Activated CD4-positive, alpha-beta T cell treated with anti-CD3 and anti-CD28 coated beads, Interleukin-2, amount 50 U/mL, for 24 hours (primary cell): Measurements from ENCODE around the gene PCBP4.

Source experiments
- DNase-seq, 2 donors: peaks; one replicate each; pipeline ENCODE4 v3.0.0-alpha.2; 2020; ENCODE audit warnings: low read depth in 1 of 2, low spot score in 1 of 2

Gene PCBP4

DNA sequence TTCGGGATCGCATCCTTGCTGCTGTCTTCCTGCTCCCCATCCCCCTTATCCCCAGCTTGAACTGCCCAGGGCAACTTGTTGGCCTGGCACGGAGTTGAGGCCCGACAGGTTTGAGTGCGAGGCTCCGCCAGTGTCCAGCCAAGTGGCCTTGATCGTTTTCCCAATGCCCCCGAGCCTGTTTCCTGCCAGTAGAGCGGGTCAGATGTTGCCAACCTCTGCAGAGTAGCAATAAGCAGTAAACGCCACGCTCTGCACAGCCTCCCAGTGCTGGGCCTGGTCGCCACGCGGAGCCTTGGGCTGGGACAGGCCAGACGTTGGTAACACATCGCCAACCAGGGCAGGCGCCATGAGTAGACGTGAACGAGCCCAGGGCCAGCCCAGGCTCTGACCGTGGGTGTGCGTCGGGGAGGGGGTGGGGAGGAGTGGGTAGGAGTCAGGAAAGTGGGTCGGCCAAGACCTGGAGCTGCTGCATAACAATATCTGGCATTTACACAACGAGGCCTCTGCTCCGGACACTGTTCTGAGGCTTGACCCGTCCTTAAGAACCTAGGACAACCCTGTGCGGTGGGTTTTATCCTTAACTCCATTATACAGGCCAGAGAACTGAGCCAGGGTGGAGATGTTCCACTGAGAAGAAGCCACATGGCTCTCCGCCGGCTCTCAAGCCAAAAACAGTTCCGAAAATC lies 7.2 kb upstream of the PCBP4 start:
- DNase-seq = no peak

DNA sequence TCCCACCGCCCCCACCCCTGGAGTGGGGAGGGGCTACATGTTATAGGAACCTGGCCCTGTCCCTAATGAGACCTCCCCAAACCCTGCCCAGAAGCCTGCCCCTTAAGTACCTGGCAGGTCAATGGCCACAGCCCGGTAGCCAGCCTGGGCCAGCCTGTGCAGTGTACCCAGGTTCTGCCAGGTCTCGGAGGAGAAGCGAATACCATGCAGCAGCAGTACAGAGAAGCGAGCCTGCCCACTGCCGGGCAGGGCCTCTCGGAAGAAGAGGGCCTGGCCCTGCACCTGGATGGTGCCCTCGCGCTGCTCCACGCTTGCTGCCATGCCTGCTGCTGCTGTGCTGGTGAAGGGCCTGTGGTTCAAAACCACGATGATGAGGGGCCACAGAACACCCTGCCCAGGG lies 4.1 kb upstream of the PCBP4 start:
- DNase-seq = no peak

DNA sequence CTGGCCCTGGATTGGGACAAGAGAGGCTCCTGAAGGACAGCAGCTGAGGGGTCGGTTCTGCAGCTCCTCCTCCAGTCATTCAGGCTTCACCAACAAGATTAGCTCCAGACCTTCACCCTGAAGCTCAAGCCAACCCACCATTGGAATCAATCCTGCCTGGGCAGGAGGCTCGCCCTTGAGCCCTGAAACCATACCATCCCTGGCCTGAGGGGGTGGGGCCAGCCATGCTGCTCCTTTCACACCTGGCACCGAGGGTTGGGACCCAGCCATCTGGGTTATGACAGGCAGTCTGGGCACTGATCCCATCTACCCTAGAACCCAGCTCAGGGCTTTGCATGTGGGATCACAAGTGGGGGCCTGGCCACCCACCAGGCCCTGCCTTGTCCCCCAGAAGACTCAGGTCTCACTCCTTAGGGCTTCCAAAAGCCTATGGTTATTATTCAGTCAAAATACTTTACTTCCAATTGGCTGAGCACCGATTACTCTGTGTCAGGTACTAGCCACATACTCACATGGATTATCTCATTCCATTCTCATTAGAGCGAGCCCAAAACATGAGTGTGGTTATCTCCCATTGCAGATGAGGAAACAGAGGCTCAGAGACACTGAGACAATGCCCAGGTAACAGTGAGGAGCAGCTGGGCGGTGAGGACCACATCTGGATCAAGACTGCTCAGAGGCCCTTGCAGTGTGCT lies 3.5 kb upstream of the PCBP4 start:
- no peak for DNase-seq

DNA sequence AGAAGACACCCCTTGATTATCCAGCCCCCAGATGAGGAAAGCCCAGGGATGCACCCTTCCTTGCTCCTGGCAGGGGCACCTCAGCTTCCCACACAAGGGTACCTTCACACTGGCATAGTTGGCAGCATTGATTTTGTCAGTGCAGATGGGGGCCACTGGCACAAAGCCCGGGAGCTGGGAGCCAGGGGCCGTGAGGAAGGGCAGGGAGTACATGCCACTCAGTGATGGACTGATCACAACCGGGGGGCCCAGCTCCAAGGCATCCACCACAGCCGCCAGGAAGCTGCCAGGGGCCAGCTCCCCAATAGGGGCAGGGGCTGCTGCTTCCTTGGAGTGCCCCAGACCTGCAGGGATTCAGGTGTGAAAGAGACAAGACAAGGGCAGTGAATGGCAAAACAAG lies 2.6 kb upstream of the PCBP4 start:
- no peak for DNase-seq

DNA sequence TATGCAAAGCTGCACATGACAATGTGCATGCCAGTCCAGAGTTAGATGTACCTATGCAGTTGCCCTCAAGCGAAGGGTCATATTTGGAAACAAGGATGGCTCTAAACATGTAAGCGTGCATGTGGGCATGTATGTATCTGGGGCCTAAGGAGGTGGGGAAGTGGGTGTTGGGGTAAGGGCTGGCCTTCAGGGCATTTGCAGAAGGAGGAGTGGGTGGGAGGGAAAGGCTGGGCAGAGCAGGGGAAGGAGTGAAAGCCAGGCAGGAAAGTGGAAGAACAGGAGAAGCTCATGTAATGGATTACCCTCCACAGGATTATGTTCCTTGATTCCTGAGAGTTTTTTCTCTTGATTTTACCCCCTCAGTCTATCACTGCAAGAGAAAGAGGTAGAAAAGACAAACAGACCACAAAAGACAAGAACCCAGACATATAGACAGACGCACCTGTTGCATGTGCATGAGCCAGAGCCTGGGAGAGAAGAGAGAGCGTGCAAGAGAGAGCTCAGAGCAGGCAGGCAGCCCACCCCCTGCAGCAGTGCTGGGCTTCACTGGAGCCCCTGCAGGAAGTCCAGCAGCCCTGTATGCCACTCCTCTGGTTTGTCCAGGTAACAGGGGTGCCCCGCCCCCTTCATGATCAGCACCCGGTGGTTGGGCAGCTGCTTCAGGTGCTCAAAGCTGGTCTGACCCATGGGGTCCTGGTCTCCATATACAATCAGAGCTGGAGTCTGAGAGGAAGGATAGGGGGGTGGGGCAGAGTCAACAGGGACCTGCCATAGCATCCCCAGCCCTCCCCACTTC lies 1.8 kb upstream of the PCBP4 start:
- DNase-seq = no peak

DNA sequence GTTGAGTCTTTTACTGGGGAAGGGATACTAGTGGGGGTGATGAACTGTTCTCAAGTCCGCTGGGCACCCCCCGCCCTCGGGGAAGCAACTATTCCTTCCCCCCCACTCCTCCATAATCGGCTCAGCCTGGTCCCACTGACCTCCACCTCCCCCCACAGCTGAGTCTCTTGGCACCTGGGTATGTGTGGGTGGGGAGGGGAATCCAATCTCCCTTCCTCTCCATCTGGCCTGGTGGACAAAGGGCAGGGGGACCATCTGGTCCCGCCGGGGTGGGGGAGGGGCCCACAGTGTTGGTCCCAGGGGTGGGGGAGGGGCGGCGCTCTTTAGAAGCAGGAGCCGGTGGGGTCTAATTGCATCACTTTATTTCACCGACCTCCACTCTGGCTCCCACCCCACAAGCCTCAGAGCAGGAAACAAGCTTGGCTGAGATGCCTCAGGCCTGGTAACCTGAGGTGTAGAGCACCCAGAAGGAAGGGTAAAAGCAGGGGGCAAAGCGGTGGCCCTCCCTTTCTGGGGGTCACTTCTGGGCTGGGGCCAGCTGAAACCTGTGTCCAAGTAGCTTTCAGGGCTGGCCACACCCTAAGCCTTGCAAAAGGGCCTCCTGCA lies 1.0 kb upstream of the PCBP4 start:
- DNase-seq = no peak

DNA sequence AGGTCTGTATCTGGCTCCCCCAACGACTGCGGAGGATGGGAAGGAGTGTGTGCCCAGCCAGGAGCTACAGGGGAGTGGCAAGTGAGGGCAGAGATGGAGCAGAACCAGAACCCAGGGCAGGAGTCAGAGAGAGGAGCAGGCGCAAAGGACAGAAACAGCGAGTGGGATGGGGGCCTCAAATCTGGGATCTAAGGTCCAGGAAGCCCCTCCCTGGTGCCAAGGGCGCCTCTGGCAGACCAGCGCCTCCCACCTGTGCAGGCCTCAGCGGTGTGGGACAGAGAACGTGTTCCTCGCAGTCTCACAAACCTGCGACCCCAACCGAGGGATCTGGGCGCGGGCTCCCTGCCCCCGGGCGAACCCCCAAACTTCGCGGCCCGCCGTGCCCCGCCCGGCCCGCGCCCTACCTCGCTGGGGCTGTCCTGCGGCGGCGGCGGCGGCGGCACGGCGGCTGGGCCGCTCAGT lies 301 bp downstream of the PCBP4 start:
- no peak for DNase-seq

DNA sequence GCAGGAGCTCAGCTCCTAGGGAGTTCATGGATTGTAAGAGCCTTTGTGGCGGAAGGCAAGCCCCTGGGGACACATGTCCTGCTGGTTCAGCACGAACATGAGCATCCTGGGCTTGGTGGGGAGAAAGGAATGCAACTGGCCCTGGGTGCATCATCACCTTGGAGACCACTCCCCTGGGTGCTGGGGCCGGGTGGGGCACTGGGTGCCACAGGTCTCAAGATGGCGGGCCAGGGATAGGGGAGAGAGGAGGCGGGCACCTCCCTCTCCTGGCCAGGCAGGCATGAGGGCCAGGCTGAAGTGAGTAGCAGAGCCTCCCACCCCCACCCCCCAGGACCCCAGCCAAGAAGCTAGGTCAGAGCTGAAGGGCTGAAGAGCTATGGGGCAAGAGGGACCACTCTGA lies 768 bp downstream of the PCBP4 start:
- no peak for DNase-seq

DNA sequence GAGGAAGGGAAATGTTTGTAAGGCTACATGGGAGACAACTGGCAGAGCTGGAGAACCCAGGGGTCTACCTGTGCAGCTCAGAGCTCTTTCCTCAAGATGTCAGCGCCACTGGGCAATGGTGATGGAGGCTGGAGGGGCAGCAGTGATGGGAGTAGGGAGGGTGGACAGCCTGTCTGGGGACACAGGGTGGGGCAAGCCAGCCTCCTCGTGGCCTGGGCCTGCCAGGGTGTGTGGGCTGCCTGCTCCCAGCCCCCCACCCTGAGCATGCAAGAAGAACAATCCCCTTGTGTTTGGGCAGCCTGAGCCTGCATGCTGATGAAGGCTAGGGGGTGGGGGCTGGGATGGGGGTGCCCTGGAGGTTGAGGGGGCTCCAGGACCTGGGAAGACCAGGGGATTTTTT lies 1.2 kb downstream of the PCBP4 start:
- DNase-seq = no peak

DNA sequence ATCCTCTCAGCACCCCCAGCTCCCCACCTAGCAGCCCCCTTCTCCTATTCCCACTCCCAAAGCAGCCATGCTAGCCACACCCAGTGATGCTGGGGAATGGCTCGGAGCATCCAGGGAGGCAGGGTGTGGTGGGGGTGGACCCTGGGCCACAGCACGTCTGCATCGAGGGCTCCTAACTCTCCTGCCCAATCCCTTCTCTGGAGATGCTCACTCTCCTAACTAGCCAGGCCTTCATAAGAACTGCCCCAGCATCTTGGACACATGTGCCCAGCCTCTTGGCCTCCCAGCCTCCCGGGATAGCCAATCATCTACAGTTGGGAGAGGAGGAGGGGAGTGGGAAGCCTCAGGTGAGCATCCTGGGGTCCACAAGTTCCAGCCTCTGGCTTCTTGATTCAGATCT lies 2.7 kb downstream of the PCBP4 start:
- DNase-seq = no peak

DNA sequence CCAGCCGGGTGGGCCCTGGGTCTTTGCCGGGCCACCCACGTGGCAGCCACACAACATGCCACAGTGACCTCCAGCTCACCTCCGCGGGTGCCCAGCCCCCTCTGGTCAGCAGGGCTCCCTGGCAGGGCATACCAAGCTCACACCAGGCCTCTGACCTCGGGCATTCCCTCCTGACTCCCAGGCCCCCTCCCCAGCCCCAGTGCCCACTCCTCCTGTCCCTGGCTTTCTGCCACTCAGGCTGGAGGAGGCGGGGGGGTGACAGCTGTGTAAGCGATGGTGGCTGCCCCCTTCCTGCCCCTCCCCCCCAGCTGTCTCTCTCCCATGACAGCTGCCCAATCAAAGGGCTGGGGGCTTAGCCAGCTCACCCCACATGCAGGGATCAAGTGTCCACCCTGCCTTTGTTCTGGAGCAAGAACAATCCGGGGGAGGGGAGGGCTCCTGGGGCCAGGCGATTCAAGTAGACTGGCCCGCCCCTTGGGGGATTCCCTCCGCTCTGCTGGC lies 3.3 kb downstream of the PCBP4 start:
- DNase-seq = no peak

DNA sequence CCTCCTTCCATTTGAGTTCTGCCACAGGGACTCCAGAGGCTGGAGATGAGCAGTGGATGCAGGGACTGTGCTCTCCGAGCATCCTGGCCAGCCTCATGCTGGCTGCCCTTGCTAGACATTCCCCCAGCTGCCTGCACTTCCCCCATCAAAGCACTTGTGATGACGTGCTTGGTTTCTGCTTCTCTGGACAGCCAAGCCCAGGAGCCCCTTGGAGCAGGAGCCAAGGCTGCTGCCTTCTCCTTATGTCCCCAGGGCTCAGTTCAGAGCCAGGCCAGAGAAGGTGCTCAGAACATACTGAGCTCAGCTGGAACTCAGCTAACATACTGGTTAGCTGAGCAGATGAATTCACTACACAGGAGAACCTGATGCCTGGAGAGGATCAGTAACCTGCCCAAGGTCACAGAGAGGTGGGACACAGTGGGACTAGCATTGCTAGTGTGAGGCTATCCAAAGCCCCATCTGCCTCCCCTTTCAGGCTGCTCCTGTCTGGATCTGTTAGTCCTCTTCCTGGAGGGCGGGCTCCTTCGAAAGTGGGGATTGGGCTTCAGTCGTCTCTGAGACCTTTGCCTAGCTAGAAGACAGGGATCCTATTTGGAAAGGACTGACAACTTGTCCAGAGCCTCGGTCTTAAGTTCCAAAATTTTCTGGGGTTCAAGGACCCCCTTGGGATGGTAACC lies 4.3 kb downstream of the PCBP4 start:
- DNase-seq = no peak

DNA sequence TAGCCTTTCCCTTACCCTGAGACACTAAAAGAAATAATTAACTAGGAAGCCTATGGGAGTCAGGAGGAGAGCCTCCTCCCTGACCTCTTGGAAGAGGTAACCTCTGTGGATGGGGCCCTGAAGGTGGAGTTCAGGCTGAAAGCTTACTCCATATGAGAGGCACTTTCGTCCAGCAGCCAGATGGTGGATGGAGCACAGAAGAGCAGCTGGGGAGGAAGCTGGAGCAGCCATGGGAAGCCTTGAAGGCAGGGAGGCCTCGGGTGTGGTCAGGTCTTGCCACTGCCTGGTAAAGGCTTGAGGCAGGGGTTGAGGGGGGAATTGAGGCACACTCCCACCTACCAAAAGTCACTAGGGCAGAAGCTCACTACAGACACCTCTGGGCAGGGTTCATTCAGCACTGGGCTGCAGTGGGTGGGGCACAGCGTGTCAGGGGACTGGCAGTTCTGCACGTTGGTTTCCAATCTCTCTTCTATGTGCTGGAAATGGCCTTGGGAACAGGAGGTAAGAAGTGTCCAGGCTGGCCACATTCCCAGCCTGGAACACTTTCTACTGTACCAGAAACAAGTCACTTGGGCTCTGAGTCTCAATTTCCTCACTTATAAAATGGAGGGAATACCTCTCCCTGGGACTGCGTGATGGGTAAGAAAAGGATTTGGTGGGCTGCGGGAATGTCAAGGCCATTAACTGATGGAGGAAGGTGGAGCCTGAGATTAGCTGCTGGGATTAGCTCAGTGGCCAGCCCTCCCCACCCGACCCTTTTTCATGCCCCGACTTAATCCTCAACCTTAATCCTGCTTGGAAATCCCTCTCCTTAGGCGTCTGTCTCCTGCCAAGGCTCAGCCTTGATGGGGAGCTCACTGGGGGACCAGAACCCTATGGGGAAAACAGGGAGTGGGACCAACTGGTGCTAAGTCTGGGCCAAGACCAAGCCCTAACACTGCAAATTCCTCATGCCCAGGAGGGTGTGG lies 5.4 kb downstream of the PCBP4 start:
- DNase-seq = no peak

DNA sequence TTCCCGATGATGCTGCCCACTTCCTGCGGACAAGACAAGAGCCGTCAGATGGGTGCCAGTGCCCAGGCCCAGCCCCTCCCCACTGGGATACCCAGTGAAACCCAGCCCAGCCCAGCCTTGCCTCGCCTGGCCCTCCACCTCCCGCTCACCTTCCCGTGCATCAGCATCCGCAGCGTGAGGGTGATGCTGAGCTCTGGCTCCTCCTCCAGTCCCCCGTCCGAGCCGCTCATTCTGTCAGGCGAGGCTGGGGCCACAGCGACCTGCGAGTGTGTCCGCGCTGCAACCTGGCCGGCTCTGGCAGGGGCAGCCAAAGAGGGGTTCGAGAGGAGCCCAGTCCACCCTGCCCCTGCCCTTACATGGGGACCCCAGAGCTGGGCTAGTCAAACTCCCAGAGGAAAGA lies 6.2 kb downstream of the PCBP4 start:
- DNase-seq = no peak

DNA sequence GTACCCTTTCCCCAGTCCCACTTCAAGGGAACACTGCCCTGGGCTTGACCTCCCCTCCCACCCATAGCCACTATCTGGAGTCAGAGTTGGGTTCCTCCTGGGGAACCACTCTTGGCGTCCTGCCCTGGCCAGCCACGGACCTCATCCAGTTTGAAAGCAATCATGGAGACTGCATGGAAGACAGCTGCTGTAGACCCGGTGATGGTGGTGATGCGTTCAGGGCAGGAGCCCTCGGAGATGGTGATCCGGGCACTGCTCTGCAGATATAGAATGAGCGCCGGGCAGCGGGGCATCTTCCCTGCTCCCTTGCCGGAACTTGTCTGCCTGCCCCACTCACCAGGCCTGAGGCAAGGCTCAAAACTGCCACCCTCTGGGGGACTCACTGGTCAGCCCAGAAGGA lies 6.9 kb downstream of the PCBP4 start:
- DNase-seq = no peak

DNA sequence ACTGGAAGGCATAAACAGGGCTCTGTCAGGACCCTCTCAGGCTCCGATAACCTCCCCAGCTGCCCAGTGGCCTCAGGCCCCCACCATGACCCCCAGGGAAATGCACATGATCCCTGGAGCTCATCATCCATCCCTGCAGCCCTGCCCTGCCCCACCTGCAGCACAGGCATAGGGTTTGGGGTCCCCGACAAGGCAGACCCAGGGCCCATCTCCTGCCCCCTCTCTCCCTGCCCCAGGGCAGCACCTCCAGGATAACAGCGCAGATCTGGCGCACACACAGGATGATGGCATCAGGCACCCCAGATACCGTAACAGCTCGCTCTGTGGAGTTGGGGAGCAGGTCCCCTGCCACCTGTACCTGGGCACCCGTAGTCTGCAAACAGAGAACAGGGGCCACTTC lies 7.6 kb downstream of the PCBP4 start:
- DNase-seq = no peak

DNA sequence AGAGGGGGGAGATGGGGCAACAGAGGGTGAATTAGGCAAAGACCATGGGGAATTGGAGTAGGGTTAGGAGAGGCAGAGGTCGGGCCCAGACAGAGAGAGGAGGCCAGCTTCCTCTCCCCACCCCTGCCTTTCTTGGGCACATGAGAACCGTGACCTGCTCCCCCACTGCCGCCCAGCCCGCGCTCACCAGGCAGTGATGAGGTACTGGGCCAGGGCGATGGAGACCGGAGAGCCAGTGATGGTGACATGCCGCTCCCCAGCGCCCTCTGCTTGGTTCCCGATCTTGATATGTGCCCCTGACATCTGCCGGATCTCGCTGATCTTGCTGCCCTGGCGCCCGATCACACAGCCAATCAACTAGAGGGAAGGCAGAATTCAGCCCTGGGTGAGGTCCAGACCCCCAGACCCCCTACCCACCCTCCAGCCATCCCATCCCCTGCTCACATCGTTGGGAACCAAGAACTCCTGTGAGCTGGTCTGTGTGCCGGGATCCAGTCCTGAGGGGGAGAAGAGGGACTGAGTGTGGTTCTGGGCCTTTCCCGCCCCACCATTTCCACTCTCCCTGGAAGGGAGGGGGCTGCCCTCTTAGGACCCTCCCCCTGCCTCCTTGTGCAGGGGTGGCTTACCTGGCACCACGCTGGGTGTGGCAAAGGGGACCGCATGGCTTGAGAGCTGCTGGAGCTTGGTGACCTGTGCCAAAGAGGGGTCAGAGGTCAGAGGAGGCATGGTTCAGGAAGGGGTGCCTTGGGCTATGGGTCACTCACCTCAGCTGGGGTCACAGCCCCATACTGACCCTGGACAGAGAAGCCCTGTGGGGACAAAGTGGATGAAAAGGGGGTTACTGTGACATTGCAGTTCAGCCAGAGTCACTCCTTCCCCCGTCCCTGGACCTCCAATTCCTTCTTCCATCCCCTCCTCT lies 8.4 kb downstream of the PCBP4 start:
- DNase-seq = no peak

DNA sequence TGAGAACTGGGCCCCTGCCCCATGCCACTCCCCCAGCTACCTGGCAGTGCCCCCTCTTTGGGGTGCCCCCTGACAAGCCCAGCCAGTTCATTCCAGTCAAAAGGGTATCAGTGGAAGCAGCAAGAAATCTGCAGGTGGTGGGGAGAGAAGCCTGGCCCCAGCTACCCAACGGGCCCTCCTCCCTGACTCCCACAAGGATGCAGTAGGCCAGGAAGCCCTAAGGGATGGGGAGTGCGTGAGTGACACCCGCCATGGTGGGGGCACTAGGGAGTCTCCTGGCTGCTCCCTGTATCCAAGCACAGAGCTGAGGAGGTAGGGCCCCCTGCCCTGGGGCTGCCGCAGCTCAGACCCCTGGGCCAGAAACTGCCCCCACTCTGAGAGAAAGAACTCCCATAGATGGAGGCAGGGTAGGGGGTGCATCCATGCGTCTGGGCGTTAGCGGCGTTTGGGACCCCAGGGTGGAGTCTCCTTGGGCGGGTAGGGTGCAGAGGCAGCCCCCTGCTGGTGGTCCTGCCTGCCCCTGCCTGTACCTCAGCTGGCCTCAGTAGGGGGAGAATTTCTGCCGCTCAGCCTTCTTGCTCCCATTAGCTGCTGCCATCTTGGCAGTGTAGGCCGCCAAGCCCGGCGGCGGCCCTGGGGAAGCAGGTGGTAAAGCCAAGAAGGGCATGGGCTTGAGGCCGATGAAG lies 9.6 kb downstream of the PCBP4 start:
- no peak for DNase-seq
